RWPE1 (cell line): Measurements from ENCODE around the gene POSTN.

Experiments used
- CTCF ChIA-PET: fragments of 350-600 bp; sonication (Branson Sonifier 250); formaldehyde crosslinking; extraction: SDS; loops from one replicate; lab custom pipeline; 2021; lab: Yijun Ruan, JAX
- POLR2A ChIA-PET: fragments of 400-600 bp; formaldehyde crosslinking; extraction: SDS; loops from one replicate; lab custom pipeline; 2020; ENCODE audit warnings: antibody characterized with exemption; ENCODE audit not compliant: low non-redundant PET; lab: Yijun Ruan, JAX
- DNase-seq: peaks from one replicate; pipeline ENCODE4 v3.0.0; 2012; ENCODE audit warnings: low spot score
- H3K27ac ChIP-seq: fragments of 450-650 bp; 2 replicates; pipeline ENCODE4 v1.5.1; 2017
- CTCF ChIP-seq: fragments of 450-650 bp; conservative IDR thresholded peaks from 2 replicates; pipeline ENCODE4 v1.5.1; 2017; ENCODE audit warnings: low read depth, mild to moderate bottlenecking

The POSTN gene

GRCh38 chr13:37598597-37598996, at the start of gene POSTN:
Gene POSTN (minus strand): TSS chr13:37598768. CDS start chr13:37598726, 42 bp downstream.
- no peak for TF ChIP-seq CTCF
- POLR2A ChIA-PET, result no interaction called here
- CTCF ChIA-PET, result no interaction called here
- DNase-seq, result no peak
- no peak within 1 kb of the TSS for H3K27ac ChIP-seq

GRCh38 chr13:37647031-37647650, 48.6 kb upstream of the POSTN start:
- no peak for DNase-seq
- CTCF ChIA-PET, result interaction anchor here (0.6 kb wide), 2 partner anchors 875 to 1714 kb away, joined by 3 read pairs; no protein-coding TSS in a partner anchor
- POLR2A ChIA-PET, result no interaction called here
- no peak for TF ChIP-seq CTCF
- H3K27ac ChIP-seq, result no peak overlapping the region

- ChIA-PET POLR2A (no interaction called here), CTCF (interaction anchor here (0.6 kb wide), 1 partner anchor 1714 kb away, joined by 3 read pairs; no protein-coding TSS in a partner anchor)
- no peak for DNase-seq
- H3K27ac ChIP-seq, result no peak overlapping the region
- TF ChIP-seq CTCF, result no peak
Observed at GRCh38 chr13:37646531-37646930, 48.0 kb upstream of the POSTN start.

GRCh38 chr13:37645181-37645740, 46.7 kb upstream of the POSTN start:
- H3K27ac ChIP-seq, result no peak overlapping the region
- TF ChIP-seq CTCF, result no peak
- ChIA-PET POLR2A (no interaction called here), CTCF (interaction anchor here (0.7 kb wide), 1 partner anchor 86 kb away, joined by 4 read pairs; no protein-coding TSS in a partner anchor)
- no peak for DNase-seq

GRCh38 chr13:37641391-37641790, 42.8 kb upstream of the POSTN start:
- H3K27ac ChIP-seq, result no peak overlapping the region
- CTCF ChIA-PET, result interaction anchor here (0.6 kb wide), 1 partner anchor 20 kb away, joined by 3 read pairs; no protein-coding TSS in a partner anchor
- DNase-seq, result no peak
- TF ChIP-seq CTCF, result no peak
- POLR2A ChIA-PET, result no interaction called here

GRCh38 chr13:37640499-37640898, 41.9 kb upstream of the POSTN start:
- DNase-seq, result peak; percentile 38
- POLR2A ChIA-PET, result no interaction called here
- CTCF ChIA-PET, result interaction anchor here (0.6 to 1.1 kb wide), 4 partner anchors 9 to 1124 kb away, joined by 3 to 8 read pairs (median 4); partner anchors contain the start of gene TRPC4
- no peak overlapping the region for H3K27ac ChIP-seq
- TF ChIP-seq CTCF, result peak; percentile 45
